ENCODE measurements around the gene THBS3.

The THBS3 gene

DNA sequence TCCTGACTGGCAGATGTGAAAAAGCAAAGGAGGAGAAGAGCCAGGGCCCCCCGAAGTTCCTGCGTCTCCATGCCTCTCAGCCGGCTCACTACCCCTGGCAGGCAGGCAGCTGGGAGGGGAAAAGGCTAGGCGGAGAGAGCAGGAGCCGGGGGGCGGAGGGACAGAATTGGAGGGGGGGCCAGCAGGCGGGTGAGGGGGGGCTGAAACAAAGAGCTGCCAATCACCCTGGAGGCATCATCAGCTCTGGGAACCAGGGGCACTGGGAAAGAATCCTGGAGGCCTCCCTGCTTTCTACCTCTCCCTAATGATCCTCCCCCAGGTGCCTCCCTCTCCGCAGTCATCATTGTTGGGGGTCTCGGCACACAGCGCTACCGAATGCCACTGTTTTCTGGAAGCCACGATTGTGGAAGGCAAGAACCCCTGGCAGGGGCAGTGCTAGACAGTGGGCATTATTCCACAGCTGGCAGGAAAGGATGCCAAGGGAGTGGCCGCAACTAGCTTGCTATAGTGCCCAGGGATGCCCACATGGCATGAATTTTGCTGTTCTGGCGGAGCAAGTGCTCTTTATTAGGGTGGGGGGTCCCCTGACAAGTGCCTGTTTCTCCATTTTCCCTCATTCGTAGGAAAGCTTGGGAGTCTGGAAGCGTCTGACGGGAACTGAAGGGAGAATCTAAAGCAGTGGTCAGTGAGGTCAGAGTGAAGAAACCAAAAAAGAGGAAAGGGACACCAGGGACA, at the start of gene THBS3:
TSS of gene THBS3 (minus strand) at position 92 of the 735 bp plus-strand sequence. CDS start at position 71, 21 bp downstream.
- H3K4me3 ChIP-seq (ENCODE audit: low read depth, low read length): peak within 1 kb of the TSS; percentile 100
- TF ChIP-seq, protein P1, sequence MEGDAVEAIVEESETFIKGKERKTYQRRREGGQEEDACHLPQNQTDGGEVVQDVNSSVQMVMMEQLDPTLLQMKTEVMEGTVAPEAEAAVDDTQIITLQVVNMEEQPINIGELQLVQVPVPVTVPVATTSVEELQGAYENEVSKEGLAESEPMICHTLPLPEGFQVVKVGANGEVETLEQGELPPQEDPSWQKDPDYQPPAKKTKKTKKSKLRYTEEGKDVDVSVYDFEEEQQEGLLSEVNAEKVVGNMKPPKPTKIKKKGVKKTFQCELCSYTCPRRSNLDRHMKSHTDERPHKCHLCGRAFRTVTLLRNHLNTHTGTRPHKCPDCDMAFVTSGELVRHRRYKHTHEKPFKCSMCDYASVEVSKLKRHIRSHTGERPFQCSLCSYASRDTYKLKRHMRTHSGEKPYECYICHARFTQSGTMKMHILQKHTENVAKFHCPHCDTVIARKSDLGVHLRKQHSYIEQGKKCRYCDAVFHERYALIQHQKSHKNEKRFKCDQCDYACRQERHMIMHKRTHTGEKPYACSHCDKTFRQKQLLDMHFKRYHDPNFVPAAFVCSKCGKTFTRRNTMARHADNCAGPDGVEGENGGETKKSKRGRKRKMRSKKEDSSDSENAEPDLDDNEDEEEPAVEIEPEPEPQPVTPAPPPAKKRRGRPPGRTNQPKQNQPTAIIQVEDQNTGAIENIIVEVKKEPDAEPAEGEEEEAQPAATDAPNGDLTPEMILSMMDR (IDR thresholded peaks at IDR 0.05; ENCODE audit: borderline replicate concordance, insufficient read depth, low read depth, low read length): no peak

GRCh38 chr1:155256058-155256852, 48.6 kb upstream of the THBS3 start:
- H3K4me3 ChIP-seq (ENCODE audit: low read depth, low read length): no peak overlapping the region
- TF ChIP-seq, protein P1 (IDR thresholded peaks at IDR 0.05; ENCODE audit: borderline replicate concordance, insufficient read depth, low read depth, low read length): no peak

- H3K4me3 ChIP-seq (ENCODE audit: low read depth, low read length): peak within 1 kb of the TSS; percentile 68
- TF ChIP-seq, protein P1 (IDR thresholded peaks at IDR 0.05; ENCODE audit: borderline replicate concordance, insufficient read depth, low read depth, low read length): 0 out of 2 replicates have a peak, but pooled peaks have one; percentile 0
Observed at GRCh38 chr1:155255243-155256007, 47.7 kb upstream of the THBS3 start, which contains the start of gene ENTREP3. TSS of gene ENTREP3 (minus strand) at chr1:155255483. CDS start at chr1:155254877, 606 bp downstream.

- H3K4me3 ChIP-seq (ENCODE audit: low read depth, low read length): peak overlapping the region; percentile 68
- TF ChIP-seq, protein P1 (IDR thresholded peaks at IDR 0.05; ENCODE audit: borderline replicate concordance, insufficient read depth, low read depth, low read length): no peak
Observed at GRCh38 chr1:155254714-155255242, 47.1 kb upstream of the THBS3 start.

DNA sequence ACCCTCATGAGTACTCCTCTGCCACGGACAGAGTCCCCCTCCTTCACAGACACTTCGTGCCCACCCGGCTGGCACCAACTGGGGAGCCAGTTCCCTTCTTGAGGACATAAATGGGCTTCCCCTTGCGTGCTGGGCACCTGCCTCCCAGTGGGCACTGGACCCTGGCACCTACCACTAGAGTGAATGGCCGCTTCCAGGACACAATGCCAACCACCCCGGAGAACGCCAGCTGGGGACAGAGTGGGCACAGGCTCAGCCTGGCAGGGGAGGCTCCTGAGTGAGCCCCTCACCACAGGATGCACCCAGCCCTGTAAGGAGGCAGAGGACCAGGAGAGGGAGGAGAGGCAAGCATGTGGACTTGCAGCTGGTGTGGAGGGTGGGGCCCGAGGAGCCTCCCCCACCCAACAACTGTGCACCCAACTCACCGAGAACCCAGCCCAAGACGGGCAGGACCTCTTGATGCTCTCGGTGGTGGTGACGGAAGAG, 46.6 kb upstream of the THBS3 start:
- H3K4me3 ChIP-seq (ENCODE audit: low read depth, low read length): peak overlapping the region; percentile 68
- TF ChIP-seq, protein P1 (IDR thresholded peaks at IDR 0.05; ENCODE audit: borderline replicate concordance, insufficient read depth, low read depth, low read length): no peak

GRCh38 chr1:155253797-155254196, 46.1 kb upstream of the THBS3 start:
- peak overlapping the region; percentile 68 for H3K4me3 ChIP-seq (ENCODE audit: low read depth, low read length)
- TF ChIP-seq, protein P1 (IDR thresholded peaks at IDR 0.05; ENCODE audit: borderline replicate concordance, insufficient read depth, low read depth, low read length): no peak

Measured in GM12875 (cell line).